Placental pericyte (primary cell): Measurements from ENCODE around the gene ASB8. TPM values are rescaled to one million over a fixed set of nuclear protein-coding genes. Genes with fewer than 3 reads are reported as not detected.
A peak's percentile ranks its signal among the peaks of the same experiment; 100 is the strongest.

Source experiments
- small RNA-seq: library from RNA; depleted of rRNA; stranded (forward); fragments of <200 nt; gene quantifications from one replicate; pipeline ENCODE3, GENCODE V24; 2012; ENCODE audit warnings: low replicate concordance
- total RNA-seq: library from RNA; depleted of rRNA; stranded (reverse); fragments of >200 nt; gene quantifications from 2 replicates; pipeline ENCODE4 v1.2.3, GENCODE V29; 2012

ASB8 gene
- 21.2 and 24.2 TPM in 2 replicates for total RNA-seq

GRCh38 chr12:48157018-48157888 is at the start of gene ASB8:
Gene ASB8, minus strand, starts transcription at chr12:48157515. Its CDS starts 4,019 bp downstream, at chr12:48153496.

GRCh38 chr12:48203192-48203591 is 45.9 kb upstream of the ASB8 start, which contains the start of gene OR10AD1:
Gene OR10AD1, minus strand, starts transcription at chr12:48203292. Its CDS starts 0 bp downstream, at chr12:48203292.

GRCh38 chr12:48183091-48183875 is 26.0 kb upstream of the ASB8 start, which contains the start of gene CCDC184:
Gene CCDC184, plus strand, starts transcription at chr12:48183644. Its CDS starts 479 bp downstream, at chr12:48184123.

GRCh38 chr12:48119078-48119833 is 38.1 kb downstream of the ASB8 start, which contains the start of gene PFKM:
Gene PFKM, plus strand, starts transcription at chr12:48119364. Its CDS starts 3,411 bp downstream, at chr12:48122775.

GRCh38 chr12:48105867-48106680 is 51.2 kb downstream of the ASB8 start, which contains the start of gene SENP1:
Gene SENP1, minus strand, starts transcription at chr12:48106079. Its CDS starts 4,607 bp downstream, at chr12:48101472.

Small RNAs within 50 kb of the gene (small RNA-seq; reads per million reads assigned to genes)
- gene MIR6505 = 1.3 reads per million, percentile 54 among the genes with 10 or more reads in this experiment

Other genes with a start within 250 kb of the ASB8 start
- gene TMEM106C, start 193.9 kb downstream of the ASB8 start, total RNA-seq = 62.2 and 107 TPM in 2 replicates
- 0.14 TPM in 1 of 2 replicates, not detected in the other for gene COL2A1, start 153.0 kb downstream of the ASB8 start, total RNA-seq
- 18.8 and 31.5 TPM in 2 replicates for gene SENP1, start 51.4 kb downstream of the ASB8 start, total RNA-seq
- 53.0 and 63.9 TPM in 2 replicates for gene PFKM, start 38.2 kb downstream of the ASB8 start, total RNA-seq
- 0.29 and 1.1 TPM in 2 replicates for gene CCDC184, start 26.1 kb upstream of the ASB8 start, total RNA-seq
- not detected in 2 replicates for gene OR10AD1, start 45.8 kb upstream of the ASB8 start, total RNA-seq
- 8.7 and 16.6 TPM in 2 replicates for gene ZNF641, start 193.4 kb upstream of the ASB8 start, total RNA-seq